ENCODE measurements around the gene ADGRB3.
"Not testable (repeated sequence)": the region's sequence is repeated elsewhere in the genome, so short reads cannot be mapped to it uniquely, and the experiment has no call there.

ADGRB3 gene

DNA sequence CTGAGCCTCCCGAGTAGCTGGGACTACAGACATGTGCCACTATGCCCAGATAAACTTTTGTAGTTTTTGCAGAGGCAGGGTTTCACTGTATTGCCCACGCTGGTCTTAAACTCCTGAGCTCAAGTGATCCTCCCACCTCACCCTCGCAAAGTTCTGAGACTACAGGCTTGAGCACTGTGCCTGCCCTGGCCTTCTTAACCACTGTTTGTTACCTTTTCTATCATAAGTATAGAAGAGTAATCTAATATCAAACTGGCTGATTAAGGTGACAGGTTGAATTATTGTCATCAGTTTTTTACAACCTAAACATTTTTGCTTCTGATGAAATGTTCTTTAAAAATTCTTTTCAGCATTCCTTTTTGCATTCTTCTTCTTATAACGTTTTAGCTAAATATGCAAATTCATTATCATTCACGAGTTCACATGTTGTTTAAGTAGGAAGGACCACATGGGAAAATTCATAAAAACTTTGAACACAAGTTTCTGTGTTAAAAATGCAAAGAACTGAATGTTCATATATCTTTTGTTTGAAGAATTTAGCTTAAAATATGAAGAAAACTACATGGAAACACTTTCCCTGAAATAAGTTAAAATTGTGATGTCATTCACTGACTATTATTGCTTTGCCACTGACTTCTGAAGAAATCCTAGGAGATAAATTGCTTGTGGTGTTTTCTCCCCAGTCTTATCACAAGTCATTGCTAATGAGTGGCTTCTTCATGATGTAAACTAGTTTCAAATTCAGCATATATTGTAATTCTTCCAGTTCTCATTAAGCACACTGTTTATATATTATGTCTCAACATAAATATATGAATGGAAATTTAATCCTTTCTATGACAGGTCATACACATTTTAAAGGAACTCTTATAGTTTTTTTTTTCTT is 106.7 kb downstream of the ADGRB3 start:
- no peak for DNase-seq (ENCODE audit: low read depth)

GRCh38 chr6:68743099-68743498 is 108.0 kb downstream of the ADGRB3 start:
- DNase-seq (ENCODE audit: low read depth): no peak

- not testable (repeated sequence) for DNase-seq (ENCODE audit: low read depth)
Observed at GRCh38 chr6:68744376-68744775, 109.3 kb downstream of the ADGRB3 start.

GRCh38 chr6:68746376-68746775 is 111.3 kb downstream of the ADGRB3 start:
- no peak for DNase-seq (ENCODE audit: low read depth)

- DNase-seq (ENCODE audit: low read depth): no peak
Observed at GRCh38 chr6:68747110-68747790, 112.2 kb downstream of the ADGRB3 start.

GRCh38 chr6:68747832-68748231 is 112.8 kb downstream of the ADGRB3 start:
- not testable (repeated sequence) for DNase-seq (ENCODE audit: low read depth)

DNA sequence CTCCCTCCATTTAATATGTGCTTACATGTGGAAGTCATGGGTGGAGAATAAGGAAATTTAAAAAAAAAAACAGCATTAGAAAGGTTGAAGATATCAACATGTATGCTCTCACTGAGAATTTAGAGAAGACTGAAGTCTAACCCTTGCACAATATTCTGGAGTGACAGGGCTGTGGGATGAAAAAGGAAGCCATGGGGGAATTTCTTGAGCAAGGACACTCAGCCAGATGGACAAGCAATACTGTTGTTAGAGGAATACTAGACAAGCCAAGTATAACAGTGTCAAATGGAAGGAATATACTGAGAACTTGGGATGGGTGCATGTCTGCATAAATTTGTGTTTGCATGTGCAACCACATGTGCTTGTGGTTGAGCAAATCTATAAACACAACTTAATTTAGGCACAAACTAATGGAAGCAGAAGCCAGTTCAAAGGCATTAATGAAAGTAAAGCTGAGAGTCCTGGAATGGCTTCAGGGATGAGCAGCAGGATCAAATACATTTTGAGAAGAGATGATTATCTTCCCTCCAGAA is 119.7 kb downstream of the ADGRB3 start:
- no peak for DNase-seq (ENCODE audit: low read depth)

- no peak for DNase-seq (ENCODE audit: low read depth)
Observed at GRCh38 chr6:68756454-68757375, 121.6 kb downstream of the ADGRB3 start.

- no peak for DNase-seq (ENCODE audit: low read depth)
Observed at GRCh38 chr6:68757821-68758220, 122.7 kb downstream of the ADGRB3 start.

- DNase-seq (ENCODE audit: low read depth): no peak
Observed at GRCh38 chr6:68758559-68758958, 123.5 kb downstream of the ADGRB3 start.

DNA sequence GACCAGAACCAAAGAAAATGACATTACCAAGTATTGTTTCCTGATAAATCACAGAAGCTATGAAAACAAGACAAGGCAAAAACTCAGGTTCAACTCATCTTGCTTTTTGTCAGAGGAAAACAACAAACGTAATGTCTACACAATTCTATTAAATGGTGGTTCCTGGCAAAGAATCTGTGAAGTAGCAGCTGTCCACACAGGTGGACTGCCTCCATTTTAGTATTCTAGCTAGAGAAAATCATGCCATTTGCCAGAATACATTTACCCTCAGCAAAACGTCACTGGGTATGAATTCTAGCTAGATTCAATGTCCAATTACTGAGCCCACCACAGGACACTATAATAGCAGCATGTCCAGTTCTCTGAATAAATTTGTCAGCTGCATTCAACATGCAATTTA is 125.4 kb downstream of the ADGRB3 start:
- DNase-seq (ENCODE audit: low read depth): no peak

DNA sequence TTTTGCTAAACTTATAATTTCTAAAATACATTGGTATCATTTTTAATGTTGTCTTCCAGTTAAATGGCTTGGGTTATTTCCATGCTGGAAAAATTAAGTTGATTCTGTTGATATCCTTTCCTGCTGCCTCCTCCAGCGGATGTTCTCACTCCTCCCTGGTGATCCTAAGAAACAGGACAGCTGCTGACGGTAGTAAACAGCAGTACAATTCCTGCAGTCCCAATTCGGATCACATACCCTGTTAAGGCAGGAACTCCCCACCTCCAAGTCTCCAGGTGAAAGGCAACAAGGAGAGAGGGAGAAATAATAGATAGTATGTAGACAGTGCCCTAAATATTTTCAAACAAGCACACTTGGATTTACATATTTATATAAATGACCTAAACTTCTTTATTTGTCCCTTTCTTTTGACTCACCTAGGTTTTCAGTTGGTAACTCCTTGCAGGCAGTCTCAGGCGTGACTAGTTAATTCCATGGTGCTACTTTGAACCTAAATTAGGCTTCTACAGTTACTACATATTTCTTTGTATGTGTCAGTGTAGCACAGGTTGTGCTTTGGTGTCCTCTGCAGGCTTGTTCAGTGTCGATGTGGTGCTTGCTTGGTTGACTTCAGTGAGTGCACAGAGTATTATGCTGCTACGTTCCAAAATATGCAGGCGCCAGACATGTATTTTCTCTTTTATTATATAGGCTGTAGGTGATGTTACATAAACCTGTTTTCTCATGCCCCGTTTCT is 126.0 kb downstream of the ADGRB3 start:
- DNase-seq (ENCODE audit: low read depth): no peak

DNA sequence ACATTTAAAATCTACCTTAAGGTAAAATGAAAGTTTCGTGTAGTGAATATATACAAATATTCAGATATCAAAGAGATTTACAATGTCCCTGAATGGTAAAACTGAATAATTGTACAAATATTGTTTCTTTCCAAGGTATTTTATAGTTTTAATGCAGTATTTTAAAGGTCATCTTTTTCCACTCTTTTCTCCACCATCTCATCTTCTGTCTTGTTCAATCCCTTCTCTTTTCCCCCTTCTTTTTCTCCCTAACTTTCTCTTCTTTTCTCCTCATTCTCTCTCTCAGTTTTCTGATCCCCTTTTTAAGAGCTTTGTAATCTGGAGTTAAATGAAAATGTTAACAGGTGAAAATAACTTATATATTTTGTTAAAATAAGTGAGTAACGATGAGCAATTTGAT is 126.9 kb downstream of the ADGRB3 start:
- no peak for DNase-seq (ENCODE audit: low read depth)

DNA sequence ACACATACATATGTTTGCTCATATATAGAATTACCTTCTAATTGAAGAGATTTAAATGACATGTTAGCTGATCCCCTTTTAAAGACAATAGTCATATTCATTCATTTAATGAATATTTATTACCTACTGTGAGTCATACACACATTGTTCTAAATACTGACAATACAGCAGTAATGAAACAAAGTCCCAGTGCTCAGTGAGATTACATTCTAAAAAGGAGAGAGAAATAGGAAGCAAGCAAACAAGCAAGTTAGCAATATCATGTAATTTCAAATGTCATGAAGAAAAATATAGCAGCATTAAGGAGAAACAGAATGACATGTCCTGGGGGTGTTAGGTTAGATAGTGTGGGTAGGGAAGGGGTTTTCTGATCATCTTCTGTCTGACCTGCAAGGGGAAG is 136.3 kb downstream of the ADGRB3 start:
- DNase-seq (ENCODE audit: low read depth): no peak

- no peak for DNase-seq (ENCODE audit: low read depth)
Observed at GRCh38 chr6:68774843-68775242, 139.8 kb downstream of the ADGRB3 start.

DNA sequence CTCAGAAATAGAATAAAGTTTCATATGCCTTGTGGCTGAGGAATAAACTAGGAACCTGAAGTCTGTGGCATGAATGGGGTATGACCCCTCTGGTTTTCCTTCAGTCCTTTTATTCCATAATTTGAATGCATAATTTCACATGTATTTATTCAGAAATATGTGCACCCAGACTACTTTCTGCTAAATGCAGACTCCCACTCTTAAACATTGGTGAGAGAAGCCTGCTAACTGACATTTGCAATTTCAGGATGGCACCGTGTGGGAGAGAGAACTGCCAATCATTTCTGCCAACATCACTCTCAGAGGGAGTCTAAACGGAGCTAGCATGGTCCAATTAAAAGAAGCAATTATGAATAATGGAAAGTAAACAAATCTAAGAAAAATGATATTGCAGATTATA is 141.3 kb downstream of the ADGRB3 start:
- DNase-seq (ENCODE audit: low read depth): no peak

DNA sequence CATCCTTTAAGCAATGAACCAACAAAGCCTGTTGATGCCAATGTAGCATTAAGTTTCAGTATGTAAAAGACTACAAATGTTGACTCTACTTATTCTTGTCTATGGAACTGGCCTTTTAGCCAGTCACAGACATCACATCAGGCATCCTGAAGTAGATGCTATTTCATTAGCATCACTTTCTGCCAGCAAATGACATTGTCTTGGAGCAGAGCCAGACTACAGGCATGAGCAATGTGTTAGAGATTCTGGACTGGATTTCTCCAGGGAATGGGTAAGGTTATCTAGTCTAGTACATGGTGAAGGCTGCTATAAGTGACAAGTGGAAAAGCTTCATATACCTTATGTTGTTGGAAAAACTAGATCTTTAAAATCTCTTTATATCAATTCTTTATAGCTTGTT is 142.9 kb downstream of the ADGRB3 start:
- no peak for DNase-seq (ENCODE audit: low read depth)

- DNase-seq (ENCODE audit: low read depth): no peak
Observed at GRCh38 chr6:68778356-68779020, 143.4 kb downstream of the ADGRB3 start.

DNA sequence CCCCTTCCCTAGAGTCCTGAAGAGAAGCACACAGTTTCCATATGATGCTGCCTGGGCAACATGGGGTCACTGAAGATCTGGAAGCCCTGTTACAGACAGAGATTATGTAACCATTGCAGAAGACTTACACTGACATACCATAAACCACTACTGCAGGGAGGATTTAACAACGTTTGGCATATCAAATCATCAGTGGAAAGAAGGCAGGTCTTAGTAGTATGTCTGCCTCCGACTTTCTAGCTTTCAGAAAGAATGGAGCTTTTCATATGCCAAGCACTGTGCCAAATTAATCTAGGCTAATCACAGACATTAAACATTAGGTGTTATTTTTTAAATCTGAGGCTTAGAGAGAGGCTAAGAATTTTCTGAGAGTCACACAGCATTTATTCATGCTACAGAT is 144.3 kb downstream of the ADGRB3 start:
- DNase-seq (ENCODE audit: low read depth): no peak

DNA sequence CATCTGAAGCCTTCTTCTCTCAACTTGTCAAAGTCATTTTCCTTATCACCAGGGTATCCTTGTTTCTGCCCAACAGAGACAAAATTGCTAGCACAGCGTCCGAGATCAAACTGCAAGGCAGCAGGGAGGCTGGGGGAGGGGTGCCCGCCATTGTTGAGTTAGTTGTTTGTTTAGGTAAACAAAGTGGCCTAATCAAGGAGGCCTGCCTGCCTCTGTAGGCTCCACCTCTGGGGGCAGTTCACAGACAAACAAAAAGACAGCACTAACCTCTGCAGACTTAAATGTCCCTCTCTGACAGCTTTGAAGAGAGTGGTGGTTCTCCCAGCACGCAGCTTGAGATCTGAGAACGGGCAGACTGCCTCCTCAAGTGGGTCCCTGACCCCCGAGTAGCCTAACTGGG is 155.0 kb downstream of the ADGRB3 start:
- not testable (repeated sequence) for DNase-seq (ENCODE audit: low read depth)

DNA sequence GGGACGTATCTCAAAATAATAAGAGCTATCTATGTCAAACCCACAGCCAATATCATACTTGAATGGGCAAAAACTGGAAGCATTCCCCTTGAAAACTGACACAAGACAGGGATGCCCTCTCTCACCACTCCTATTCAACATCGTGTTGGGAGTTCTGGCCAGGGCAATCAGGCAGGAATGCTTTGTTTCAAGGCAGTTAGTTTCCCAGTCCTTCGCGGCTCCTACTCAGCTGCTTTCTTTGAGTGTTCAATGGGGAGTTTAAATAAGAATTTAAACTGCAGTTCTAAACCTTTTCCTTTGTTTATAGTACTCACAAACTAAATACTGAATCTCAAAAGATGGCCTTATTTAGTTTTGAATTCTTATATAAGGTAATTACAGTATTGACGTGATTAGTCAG is 179.9 kb downstream of the ADGRB3 start:
- DNase-seq (ENCODE audit: low read depth): not testable (repeated sequence)

All from activated T-helper 1 cell treated with Interleukin-2 at 50 U/mL for 16 hours (primary cell).